ENCODE measurements around the gene OPN4.
"Not testable (repeated sequence)": the region's sequence is repeated elsewhere in the genome, so short reads cannot be mapped to it uniquely, and the experiment has no call there.

Gene OPN4

GRCh38 chr10:86635402-86635801 is 18.9 kb upstream of the OPN4 start:
- no peak for TF ChIP-seq BHLHE40 (IDR thresholded peaks at IDR 0.05; ENCODE audit: borderline replicate concordance)
- no peak for TF ChIP-seq L3MBTL2 (conservative IDR thresholded peaks at IDR 0.05)
- no peak for TF ChIP-seq PKNOX1 (IDR thresholded peaks at IDR 0.05)
- TF ChIP-seq CTBP1 (IDR thresholded peaks at IDR 0.05; ENCODE audit: borderline replicate concordance) = no peak
- no peak for TF ChIP-seq FOXK2 (IDR thresholded peaks at IDR 0.05)
- TF ChIP-seq NFRKB (IDR thresholded peaks at IDR 0.05) = no peak
- no peak for TF ChIP-seq FOXM1 (IDR thresholded peaks at IDR 0.05; ENCODE audit: borderline replicate concordance)
- TF ChIP-seq ARNT (IDR thresholded peaks at IDR 0.05) = no peak
- TF ChIP-seq SP1 (IDR thresholded peaks at IDR 0.05) = no peak
- TF ChIP-seq ZNF384 (IDR thresholded peaks at IDR 0.05) = no peak
- no peak for TF ChIP-seq LEF1 (IDR thresholded peaks at IDR 0.05; ENCODE audit: borderline replicate concordance)
- no peak for TF ChIP-seq TARDBP (IDR thresholded peaks at IDR 0.05)
- TF ChIP-seq SUZ12 (IDR thresholded peaks at IDR 0.05) = no peak
- no peak for TF ChIP-seq ELF4 (IDR thresholded peaks at IDR 0.05)
- no peak for TF ChIP-seq FOXA1 (IDR thresholded peaks at IDR 0.05)
- no peak for TF ChIP-seq HDGF (IDR thresholded peaks at IDR 0.05; ENCODE audit: borderline replicate concordance)
- no peak for DNase-seq (ENCODE audit: extremely low spot score)
- POLR2A ChIA-PET = interaction anchor here (0.7 kb wide), 1 partner anchor 10 kb away, joined by 3 read pairs; no protein-coding TSS in a partner anchor
- CTCF ChIA-PET = no interaction called here

- ChIA-PET POLR2A (interaction anchor here (0.7 kb wide), 1 partner anchor 10 kb away, joined by 3 read pairs; no protein-coding TSS in a partner anchor), CTCF (interaction anchor here (0.6 kb wide), 1 partner anchor 1339 kb away, joined by 3 read pairs; no protein-coding TSS in a partner anchor)
- no peak for TF ChIP-seq HDGF (IDR thresholded peaks at IDR 0.05; ENCODE audit: borderline replicate concordance)
- no peak for DNase-seq (ENCODE audit: extremely low spot score)
Observed at GRCh38 chr10:86636311-86636710, 18.0 kb upstream of the OPN4 start.

- CTCF ChIA-PET = interaction anchor here (0.7 to 2.5 kb wide), 3 partner anchors 10 to 42 kb away, joined by 3 to 9 read pairs (median 4); no protein-coding TSS in a partner anchor
- TF ChIP-seq SP1 (IDR thresholded peaks at IDR 0.05) = no peak
- DNase-seq (ENCODE audit: extremely low spot score) = no peak
- POLR2A ChIA-PET = no interaction called here
Observed at GRCh38 chr10:86642021-86642420, 12.3 kb upstream of the OPN4 start.

- TF ChIP-seq SUZ12 (IDR thresholded peaks at IDR 0.05) = no peak
- TF ChIP-seq LEF1 (IDR thresholded peaks at IDR 0.05; ENCODE audit: borderline replicate concordance) = no peak
- TF ChIP-seq SP1 (IDR thresholded peaks at IDR 0.05) = no peak
- no peak for TF ChIP-seq FOXM1 (IDR thresholded peaks at IDR 0.05; ENCODE audit: borderline replicate concordance)
- no peak for TF ChIP-seq FOXA1 (IDR thresholded peaks at IDR 0.05)
- no peak for TF ChIP-seq PKNOX1 (IDR thresholded peaks at IDR 0.05)
- TF ChIP-seq ARNT (IDR thresholded peaks at IDR 0.05) = no peak
- TF ChIP-seq HDGF (IDR thresholded peaks at IDR 0.05; ENCODE audit: borderline replicate concordance) = no peak
- TF ChIP-seq NFRKB (IDR thresholded peaks at IDR 0.05) = no peak
- TF ChIP-seq TARDBP (IDR thresholded peaks at IDR 0.05) = no peak
- no peak for TF ChIP-seq L3MBTL2 (conservative IDR thresholded peaks at IDR 0.05)
- no peak for TF ChIP-seq CTBP1 (IDR thresholded peaks at IDR 0.05; ENCODE audit: borderline replicate concordance)
- DNase-seq (ENCODE audit: extremely low spot score) = peak; percentile 16
- ChIA-PET CTCF (interaction anchor here (0.7 to 2.5 kb wide), 4 partner anchors 10 to 318 kb away, joined by 3 to 9 read pairs (median 4); no protein-coding TSS in a partner anchor), POLR2A (no interaction called here)
Observed at GRCh38 chr10:86642499-86642898, 11.8 kb upstream of the OPN4 start.

GRCh38 chr10:86644152-86644793 is 10.1 kb upstream of the OPN4 start:
- TF ChIP-seq PKNOX1 (IDR thresholded peaks at IDR 0.05) (peak; percentile 59), SUZ12 (IDR thresholded peaks at IDR 0.05) (no peak)
- peak; percentile 22 for DNase-seq (ENCODE audit: extremely low spot score)
- POLR2A ChIA-PET = interaction anchor here (0.8 kb wide), 1 partner anchor 15 kb away, joined by 3 read pairs; no protein-coding TSS in a partner anchor
- CTCF ChIA-PET = interaction anchor here (1.8 kb wide), 1 partner anchor 316 kb away, joined by 4 read pairs; no protein-coding TSS in a partner anchor

- POLR2A ChIA-PET = interaction anchor here (0.8 kb wide), 1 partner anchor 14 kb away, joined by 3 read pairs; no protein-coding TSS in a partner anchor
Observed at GRCh38 chr10:86644794-86645445, 9.4 kb upstream of the OPN4 start.

GRCh38 chr10:86645621-86646165 is 8.7 kb upstream of the OPN4 start:
- DNase-seq (ENCODE audit: extremely low spot score); POLR2A ChIA-PET: not testable (repeated sequence)
- CTCF ChIA-PET = interaction anchor here (0.6 to 0.7 kb wide), 2 partner anchors 8 to 343 kb away, joined by 3 to 4 read pairs; no protein-coding TSS in a partner anchor

More at GRCh38 chr10:86644794-86645445, 9.4 kb upstream of the OPN4 start:
- CTCF ChIA-PET = no interaction called here
- TF ChIP-seq L3MBTL2 (conservative IDR thresholded peaks at IDR 0.05) (no peak), ZNF384 (IDR thresholded peaks at IDR 0.05) (no peak), HDGF (IDR thresholded peaks at IDR 0.05; ENCODE audit: borderline replicate concordance) (no peak), ELF4 (IDR thresholded peaks at IDR 0.05) (no peak), PKNOX1 (IDR thresholded peaks at IDR 0.05) (no peak), FOXK2 (IDR thresholded peaks at IDR 0.05) (no peak), NFRKB (IDR thresholded peaks at IDR 0.05) (no peak), SP1 (IDR thresholded peaks at IDR 0.05) (no peak), BHLHE40 (IDR thresholded peaks at IDR 0.05; ENCODE audit: borderline replicate concordance) (no peak), FOXA1 (IDR thresholded peaks at IDR 0.05) (no peak), FOXM1 (IDR thresholded peaks at IDR 0.05; ENCODE audit: borderline replicate concordance) (no peak), TARDBP (IDR thresholded peaks at IDR 0.05) (no peak), CTBP1 (IDR thresholded peaks at IDR 0.05; ENCODE audit: borderline replicate concordance) (no peak)
- DNase-seq (ENCODE audit: extremely low spot score) = no peak

All from HEK293T (cell line).